BLaER1 treated with 17β-estradiol and CSF1 and Interleukin-3, amounts not matched to agents 10 nM and 100 nM (cell line): ENCODE measurements around the gene ZNF804A.

Experiments used
- H3K27ac ChIP-seq, 11 experiments: shearing (Covaris generic); formaldehyde crosslinking; 2 replicates each; pipeline ENCODE4 v1.8.1; 2022
- H3K27me3 ChIP-seq, 11 experiments: shearing (Covaris generic); formaldehyde crosslinking; 2 replicates each; pipeline ENCODE4 v1.8.1; 2022
- H3K36me3 ChIP-seq, 11 experiments: shearing (Covaris generic); formaldehyde crosslinking; 2 replicates each; pipeline ENCODE4 v1.8.1; 2022
- H3K4me1 ChIP-seq, 10 experiments: shearing (Covaris generic); formaldehyde crosslinking; 2 replicates each; pipeline ENCODE4 v1.8.1; 2022
- H3K4me2 ChIP-seq, 11 experiments: shearing (Covaris generic); formaldehyde crosslinking; 2 replicates each; pipeline ENCODE4 v1.8.1; 2022
- H3K4me3 ChIP-seq, 10 experiments: shearing (Covaris generic); formaldehyde crosslinking; 2 replicates each; pipeline ENCODE4 v1.8.1; 2022
- H3K9ac ChIP-seq, 11 experiments: shearing (Covaris generic); formaldehyde crosslinking; 2 replicates each; pipeline ENCODE4 v1.8.1; 2022
- H3K9me3 ChIP-seq, 11 experiments: shearing (Covaris generic); formaldehyde crosslinking; replicated peaks in 1 of 11; 2 replicates each; pipeline ENCODE4 v1.8.1; 2022
- H4K20me1 ChIP-seq, 11 experiments: shearing (Covaris generic); formaldehyde crosslinking; 2 replicates each; pipeline ENCODE4 v1.8.1; 2022
- Cebpa-rat ChIP-seq, 11 experiments: shearing (Covaris generic); IDR thresholded peaks; 2 replicates each; pipeline ENCODE4 v1.8.1; 2022

The ZNF804A gene

DNA sequence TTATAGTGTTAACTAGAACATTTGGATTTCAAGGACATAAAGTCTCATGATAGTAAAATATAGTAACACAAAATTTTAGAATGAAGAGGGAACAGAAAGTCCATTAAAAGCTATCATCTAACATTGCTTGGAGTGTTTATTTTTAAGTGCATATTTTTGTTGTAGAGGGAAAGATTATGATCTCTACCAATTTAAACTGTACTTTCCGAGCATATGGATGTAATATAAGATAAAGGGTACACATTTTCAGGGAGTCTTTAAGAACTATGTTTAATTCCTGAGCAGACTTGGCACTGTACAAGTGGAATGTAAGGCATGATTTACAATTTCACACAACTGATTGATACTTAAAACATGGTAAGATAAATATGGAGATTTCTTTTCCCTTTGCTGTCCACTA, 34.2 kb upstream of the ZNF804A start:
- no peaks in the 10 kb centered on the region for H3K36me3 ChIP-seq
- H3K27ac ChIP-seq, result no peak overlapping the region
- no peaks in the 10 kb centered on the region for H3K27me3 ChIP-seq
- no peaks in the 10 kb centered on the region for H4K20me1 ChIP-seq
- no peak for TF ChIP-seq Cebpa-rat (IDR thresholded peaks at IDR 0.05)
- H3K9me3 ChIP-seq, result peaks cover 0 to 6% (median 0%) of the 10 kb centered on the region in 11 experiments; a peak in 1 of 22 replicates
- H3K4me1 ChIP-seq, result peaks cover 0 to 18% (median 0%) of the 10 kb centered on the region in 10 experiments; a peak in 8 of 20 replicates
- no peak overlapping the region for H3K9ac ChIP-seq
- H3K4me3 ChIP-seq, result no peak overlapping the region
- H3K4me2 ChIP-seq, result no peak overlapping the region

DNA sequence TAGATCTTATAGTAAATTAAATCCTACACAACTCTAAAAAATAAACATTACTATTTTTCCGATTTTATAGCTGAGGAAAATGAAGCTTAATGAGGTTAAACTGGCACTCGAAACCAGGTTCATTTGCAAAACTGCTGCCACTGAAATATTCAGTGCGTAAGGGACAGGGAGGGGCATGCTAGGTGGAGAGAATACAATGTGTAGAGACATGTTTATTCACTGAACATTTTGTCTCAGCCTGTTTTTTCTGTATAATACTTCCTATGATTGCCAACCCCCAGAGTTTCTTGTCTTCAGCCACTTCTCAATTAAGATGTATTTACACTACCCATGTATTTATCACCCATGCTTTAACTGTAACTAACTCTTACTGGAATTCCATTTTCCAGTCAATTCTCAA, 31.6 kb upstream of the ZNF804A start:
- TF ChIP-seq Cebpa-rat (IDR thresholded peaks at IDR 0.05), result no peak
- no peaks in the 10 kb centered on the region for H3K27me3 ChIP-seq
- H3K4me3 ChIP-seq, result no peak overlapping the region
- H3K4me1 ChIP-seq, result peaks cover 0 to 16% (median 0%) of the 10 kb centered on the region in 10 experiments; a peak in 8 of 20 replicates
- no peaks in the 10 kb centered on the region for H3K36me3 ChIP-seq
- no peak overlapping the region for H3K9ac ChIP-seq
- H3K9me3 ChIP-seq, result no peaks in the 10 kb centered on the region
- no peak overlapping the region for H3K27ac ChIP-seq
- H4K20me1 ChIP-seq, result no peaks in the 10 kb centered on the region
- H3K4me2 ChIP-seq, result no peak overlapping the region

DNA sequence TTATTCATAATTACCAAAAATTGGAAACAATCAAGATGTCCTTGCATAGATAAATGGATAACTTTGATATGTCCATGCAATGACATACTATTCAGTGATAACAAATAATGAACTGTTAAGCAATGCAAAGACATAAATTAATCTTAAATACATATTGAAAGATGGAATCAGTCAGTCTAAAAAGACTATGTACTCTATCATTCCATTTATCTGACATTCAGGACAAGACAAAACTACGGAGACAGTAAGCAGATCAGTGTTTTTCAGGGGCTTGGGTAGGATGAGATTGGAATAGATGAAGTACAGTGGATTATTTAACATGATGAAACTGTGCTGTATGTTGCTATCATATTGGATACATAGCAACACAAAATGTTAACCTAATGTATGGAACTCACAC, 21.3 kb upstream of the ZNF804A start:
- no peak overlapping the region for H3K27ac ChIP-seq
- no peak overlapping the region for H3K4me3 ChIP-seq
- no peaks in the 10 kb centered on the region; a peak in 1 of 22 replicates for H3K36me3 ChIP-seq
- no peak for TF ChIP-seq Cebpa-rat (IDR thresholded peaks at IDR 0.05)
- no peak overlapping the region for H3K9ac ChIP-seq
- no peaks in the 10 kb centered on the region for H4K20me1 ChIP-seq
- no peak overlapping the region for H3K4me2 ChIP-seq
- H3K4me1 ChIP-seq, result peaks cover 0 to 6% (median 0%) of the 10 kb centered on the region in 10 experiments; a peak in 1 of 20 replicates
- peaks cover 0 to 10% (median 0%) of the 10 kb centered on the region in 11 experiments; a peak in 4 of 22 replicates for H3K9me3 ChIP-seq
- no peaks in the 10 kb centered on the region for H3K27me3 ChIP-seq

DNA sequence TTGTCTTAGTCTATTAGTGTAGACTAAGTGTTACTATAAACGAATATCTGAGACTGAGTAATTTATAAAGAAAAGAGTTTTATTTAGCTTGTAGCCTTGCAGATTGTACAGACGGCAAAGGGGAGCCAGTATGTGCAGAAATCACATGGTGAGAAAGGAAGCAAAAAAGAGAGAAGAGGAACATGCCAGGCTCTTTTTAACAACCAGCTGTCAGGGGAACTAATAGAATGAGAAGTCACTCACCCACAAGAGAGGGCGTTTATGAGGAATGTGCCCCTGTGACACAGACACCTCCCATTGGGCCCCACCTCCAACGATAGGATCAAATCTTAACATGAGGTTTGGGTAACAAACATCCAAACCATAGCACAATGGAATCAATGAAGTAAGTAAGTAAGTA, 20.6 kb upstream of the ZNF804A start:
- Histone ChIP-seq H4K20me1 (no peaks in the 10 kb centered on the region), H3K27me3 (no peaks in the 10 kb centered on the region), H3K4me1 (peaks cover 0 to 6% (median 0%) of the 10 kb centered on the region in 10 experiments; a peak in 1 of 20 replicates), H3K36me3 (no peaks in the 10 kb centered on the region; a peak in 1 of 22 replicates), H3K9ac (no peak overlapping the region), H3K4me2 (0 out of 22 replicates have a peak overlapping the region, but pooled peaks of 1 of the 11 experiments have one; percentile 9), H3K27ac (no peak overlapping the region), H3K9me3 (peaks cover 0 to 10% (median 0%) of the 10 kb centered on the region in 11 experiments; a peak in 4 of 22 replicates), H3K4me3 (no peak overlapping the region)
- TF ChIP-seq Cebpa-rat (IDR thresholded peaks at IDR 0.05), result no peak

DNA sequence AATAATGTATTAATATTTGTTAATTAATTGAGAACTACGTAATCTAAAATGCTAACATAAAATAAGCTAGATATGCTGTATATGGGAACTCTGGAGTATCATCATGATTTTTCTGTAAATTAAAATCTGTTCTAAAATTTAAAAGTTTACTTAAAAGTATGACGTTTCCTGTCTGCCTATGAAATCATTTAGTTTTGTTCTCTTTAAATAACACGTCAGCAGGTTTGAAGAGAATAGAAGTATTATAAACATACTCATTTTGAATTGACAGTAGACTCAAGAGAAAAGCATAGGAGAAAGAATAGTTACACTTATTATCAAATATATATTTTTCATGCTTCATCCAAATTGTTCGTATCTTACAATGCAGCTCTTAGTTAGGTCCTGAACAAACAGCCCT, 19.1 kb upstream of the ZNF804A start:
- no peak overlapping the region for H3K9ac ChIP-seq
- peaks cover 0 to 9% (median 0%) of the 10 kb centered on the region in 11 experiments; a peak in 4 of 22 replicates for H3K9me3 ChIP-seq
- TF ChIP-seq Cebpa-rat (IDR thresholded peaks at IDR 0.05), result no peak
- no peaks in the 10 kb centered on the region for H4K20me1 ChIP-seq
- H3K4me2 ChIP-seq, result no peak overlapping the region
- H3K36me3 ChIP-seq, result no peaks in the 10 kb centered on the region; a peak in 1 of 22 replicates
- H3K27me3 ChIP-seq, result no peaks in the 10 kb centered on the region
- peaks cover 0 to 6% (median 0%) of the 10 kb centered on the region in 10 experiments; a peak in 1 of 20 replicates for H3K4me1 ChIP-seq
- H3K27ac ChIP-seq, result no peak overlapping the region
- H3K4me3 ChIP-seq, result no peak overlapping the region

DNA sequence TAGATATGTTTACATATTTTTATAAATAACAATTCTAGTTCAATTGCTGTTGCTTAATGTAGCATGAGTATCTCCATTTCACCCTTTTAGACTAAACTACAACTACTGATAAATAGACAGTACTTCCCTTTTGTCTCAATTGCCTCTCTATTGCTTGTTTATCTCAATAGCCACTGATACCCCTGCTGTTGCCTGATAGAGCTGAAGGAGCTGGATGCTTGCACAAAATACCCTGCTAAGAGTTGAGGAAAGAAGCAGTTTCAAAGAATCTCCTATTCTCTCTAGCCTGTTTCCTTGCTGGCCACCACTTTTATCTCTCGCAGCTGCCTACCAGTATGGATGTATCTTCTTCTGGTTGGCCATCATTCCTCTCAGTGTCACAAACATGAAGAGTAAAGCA, 16.9 kb upstream of the ZNF804A start:
- Histone ChIP-seq H3K27ac (no peak overlapping the region), H3K36me3 (no peaks in the 10 kb centered on the region), H3K4me2 (no peak overlapping the region), H3K4me1 (peaks cover 0 to 6% (median 0%) of the 10 kb centered on the region in 10 experiments; a peak in 1 of 20 replicates), H3K4me3 (no peak overlapping the region), H4K20me1 (no peaks in the 10 kb centered on the region), H3K27me3 (no peaks in the 10 kb centered on the region), H3K9ac (no peak overlapping the region), H3K9me3 (no peaks in the 10 kb centered on the region)
- TF ChIP-seq Cebpa-rat (IDR thresholded peaks at IDR 0.05), result no peak

DNA sequence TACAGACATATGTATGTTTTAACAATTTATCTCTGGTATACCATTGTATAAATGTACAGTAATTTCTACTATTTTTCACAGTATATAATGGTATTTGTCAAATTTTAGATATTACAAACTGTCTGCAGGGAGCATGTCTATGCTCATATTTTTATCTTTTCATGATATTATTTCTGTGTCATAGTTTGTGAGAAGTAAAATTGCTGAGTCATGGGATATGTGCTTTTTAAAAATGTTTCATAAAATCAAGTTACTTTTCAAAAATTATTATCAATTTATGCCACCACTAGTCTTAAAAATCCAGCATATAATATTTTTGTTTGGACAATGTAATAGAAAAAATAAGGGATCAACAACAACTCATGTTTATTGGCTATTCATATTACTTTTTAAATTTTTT, 9.1 kb upstream of the ZNF804A start:
- H3K9me3 ChIP-seq, result no peaks in the 10 kb centered on the region
- H4K20me1 ChIP-seq, result no peaks in the 10 kb centered on the region
- no peak overlapping the region for H3K4me2 ChIP-seq
- no peaks in the 10 kb centered on the region for H3K27me3 ChIP-seq
- H3K4me3 ChIP-seq, result no peak overlapping the region
- H3K9ac ChIP-seq, result no peak overlapping the region
- TF ChIP-seq Cebpa-rat (IDR thresholded peaks at IDR 0.05), result no peak
- no peaks in the 10 kb centered on the region for H3K4me1 ChIP-seq
- H3K36me3 ChIP-seq, result no peaks in the 10 kb centered on the region
- no peak overlapping the region for H3K27ac ChIP-seq

DNA sequence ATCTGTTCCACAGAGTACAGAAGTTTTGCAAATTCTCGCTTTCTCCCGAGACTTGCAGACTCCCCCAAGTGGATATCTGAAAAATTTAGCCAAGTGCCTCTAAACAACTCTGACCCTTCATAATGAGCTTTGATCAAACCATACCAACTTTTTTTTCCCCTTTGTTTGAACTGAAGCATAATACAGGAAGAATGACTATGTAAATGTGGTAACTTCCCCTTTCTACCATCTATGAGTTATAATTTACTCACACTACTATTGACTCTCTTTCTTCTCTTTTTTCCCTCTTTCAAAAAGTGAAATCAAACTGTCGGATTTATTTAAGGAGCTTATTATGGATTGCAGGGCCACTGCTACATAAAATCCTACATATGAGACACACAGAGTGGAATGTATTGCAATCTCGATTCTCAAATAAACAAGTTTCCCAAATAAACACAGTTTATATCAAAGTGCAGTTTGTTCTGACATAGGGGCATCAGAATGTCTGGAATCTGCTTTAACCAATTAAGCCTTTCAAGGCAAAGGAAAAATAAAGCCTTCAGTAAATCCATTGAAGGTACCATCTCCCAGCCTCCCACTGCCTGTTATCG, 1.4 kb upstream of the ZNF804A start:
- H3K27ac ChIP-seq, result peak overlapping the region in 10 of 11 experiments; percentile 13 to 82 (median 75); a peak in 18 of 22 replicates
- peaks cover 9 to 24% (median 21%) of the 10 kb centered on the region in 11 experiments for H3K9me3 ChIP-seq
- no peaks in the 10 kb centered on the region for H4K20me1 ChIP-seq
- peak overlapping the region in 6 of 11 experiments; percentile 29 to 67 (median 48); a peak in 9 of 22 replicates for H3K9ac ChIP-seq
- no peaks in the 10 kb centered on the region for H3K36me3 ChIP-seq
- H3K4me1 ChIP-seq, result peaks cover 0 to 27% (median 9%) of the 10 kb centered on the region in 10 experiments; a peak in 10 of 20 replicates
- H3K4me2 ChIP-seq, result peak overlapping the region in 8 of 11 experiments; percentile 11 to 63 (median 44); a peak in 13 of 22 replicates
- no peak for TF ChIP-seq Cebpa-rat (IDR thresholded peaks at IDR 0.05)
- H3K27me3 ChIP-seq, result no peaks in the 10 kb centered on the region
- no peak overlapping the region; a peak in 1 of 20 replicates for H3K4me3 ChIP-seq

DNA sequence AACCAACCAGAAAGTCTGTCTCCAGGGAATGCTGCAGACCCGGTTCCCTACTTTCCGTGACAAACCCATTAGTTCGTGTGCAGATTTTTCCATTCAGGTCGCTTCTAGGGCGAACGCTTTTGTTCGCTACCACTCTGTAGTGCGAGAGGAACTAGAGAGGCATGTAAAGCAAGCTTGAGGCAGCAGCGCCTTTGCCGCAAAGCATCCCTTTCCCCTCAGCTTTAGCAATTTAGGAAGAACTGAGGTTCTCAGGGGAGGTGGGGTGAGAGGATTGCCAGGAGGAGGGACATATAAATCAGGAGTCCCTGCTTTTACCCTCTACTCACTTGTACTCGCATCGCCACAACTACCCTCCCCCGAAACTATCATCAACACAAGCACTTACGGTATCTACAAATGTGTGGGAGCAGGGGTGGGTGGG, 748 bp upstream of the ZNF804A start:
- H3K4me3 ChIP-seq, result no peak overlapping the region
- no peak for TF ChIP-seq Cebpa-rat (IDR thresholded peaks at IDR 0.05)
- H3K27ac ChIP-seq, result peak overlapping the region in 8 of 11 experiments; percentile 65 to 82 (median 78); a peak in 17 of 22 replicates
- peaks cover 0 to 27% (median 9%) of the 10 kb centered on the region in 10 experiments; a peak in 10 of 20 replicates for H3K4me1 ChIP-seq
- peak overlapping the region in 5 of 11 experiments; percentile 43 to 63 (median 56); a peak in 8 of 22 replicates for H3K4me2 ChIP-seq
- no peaks in the 10 kb centered on the region for H3K27me3 ChIP-seq
- peak overlapping the region in 5 of 11 experiments; percentile 13 to 67 (median 44); a peak in 3 of 22 replicates for H3K9ac ChIP-seq
- no peaks in the 10 kb centered on the region for H4K20me1 ChIP-seq
- peaks cover 9 to 24% (median 21%) of the 10 kb centered on the region in 11 experiments for H3K9me3 ChIP-seq
- H3K36me3 ChIP-seq, result no peaks in the 10 kb centered on the region
